ENCODE measurements around the gene SEC31B.

DNA sequence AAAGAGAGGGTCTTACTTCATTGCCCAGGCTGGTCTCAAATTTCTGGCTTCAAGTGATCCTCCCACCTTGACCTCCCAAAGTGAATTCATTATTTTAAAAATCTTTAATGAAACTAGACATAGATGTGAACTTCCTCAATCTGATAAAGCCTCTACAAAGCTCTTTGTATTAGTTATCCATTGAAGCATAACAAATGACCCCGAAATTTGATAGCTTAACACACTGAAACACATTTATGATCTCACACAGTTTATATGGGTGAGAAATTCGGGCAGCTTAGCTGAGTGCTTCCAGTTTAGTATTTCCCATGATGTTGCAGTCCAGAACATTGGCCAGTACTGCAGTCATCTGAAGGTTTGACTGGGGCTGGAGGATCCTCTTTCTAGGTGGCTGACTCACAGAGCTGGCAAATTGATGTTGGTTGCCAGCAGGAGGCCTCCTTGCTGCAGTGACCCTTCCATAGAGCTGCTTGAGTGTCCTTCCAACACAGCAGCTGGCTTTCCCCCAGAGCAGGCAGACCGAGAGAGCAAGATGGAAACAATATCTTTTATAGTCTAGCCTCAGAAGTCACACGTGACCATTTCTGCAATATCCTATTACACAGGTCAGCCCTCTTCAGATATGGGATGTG lies 73.4 kb downstream of the SEC31B start:
- TF ChIP-seq, protein P1, sequence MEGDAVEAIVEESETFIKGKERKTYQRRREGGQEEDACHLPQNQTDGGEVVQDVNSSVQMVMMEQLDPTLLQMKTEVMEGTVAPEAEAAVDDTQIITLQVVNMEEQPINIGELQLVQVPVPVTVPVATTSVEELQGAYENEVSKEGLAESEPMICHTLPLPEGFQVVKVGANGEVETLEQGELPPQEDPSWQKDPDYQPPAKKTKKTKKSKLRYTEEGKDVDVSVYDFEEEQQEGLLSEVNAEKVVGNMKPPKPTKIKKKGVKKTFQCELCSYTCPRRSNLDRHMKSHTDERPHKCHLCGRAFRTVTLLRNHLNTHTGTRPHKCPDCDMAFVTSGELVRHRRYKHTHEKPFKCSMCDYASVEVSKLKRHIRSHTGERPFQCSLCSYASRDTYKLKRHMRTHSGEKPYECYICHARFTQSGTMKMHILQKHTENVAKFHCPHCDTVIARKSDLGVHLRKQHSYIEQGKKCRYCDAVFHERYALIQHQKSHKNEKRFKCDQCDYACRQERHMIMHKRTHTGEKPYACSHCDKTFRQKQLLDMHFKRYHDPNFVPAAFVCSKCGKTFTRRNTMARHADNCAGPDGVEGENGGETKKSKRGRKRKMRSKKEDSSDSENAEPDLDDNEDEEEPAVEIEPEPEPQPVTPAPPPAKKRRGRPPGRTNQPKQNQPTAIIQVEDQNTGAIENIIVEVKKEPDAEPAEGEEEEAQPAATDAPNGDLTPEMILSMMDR (conservative IDR thresholded peaks at IDR 0.05; ENCODE audit: low read depth in 2 of 2): peak in 1 of 2 experiments; percentile 34; a peak in 2 of 4 replicates
- TF ChIP-seq POLR2AphosphoS5 (IDR thresholded peaks at IDR 0.05; ENCODE audit: low read depth) (no peak), EZH2phosphoT487 (IDR thresholded peaks at IDR 0.05; ENCODE audit: unreplicated experiment) (no peak), JUNB (IDR thresholded peaks at IDR 0.05; ENCODE audit: unreplicated experiment) (no peak), EZH2 (IDR thresholded peaks at IDR 0.05; ENCODE audit: low read depth, unreplicated experiment) (no peak)
- TF ChIP-seq, protein P2, sequence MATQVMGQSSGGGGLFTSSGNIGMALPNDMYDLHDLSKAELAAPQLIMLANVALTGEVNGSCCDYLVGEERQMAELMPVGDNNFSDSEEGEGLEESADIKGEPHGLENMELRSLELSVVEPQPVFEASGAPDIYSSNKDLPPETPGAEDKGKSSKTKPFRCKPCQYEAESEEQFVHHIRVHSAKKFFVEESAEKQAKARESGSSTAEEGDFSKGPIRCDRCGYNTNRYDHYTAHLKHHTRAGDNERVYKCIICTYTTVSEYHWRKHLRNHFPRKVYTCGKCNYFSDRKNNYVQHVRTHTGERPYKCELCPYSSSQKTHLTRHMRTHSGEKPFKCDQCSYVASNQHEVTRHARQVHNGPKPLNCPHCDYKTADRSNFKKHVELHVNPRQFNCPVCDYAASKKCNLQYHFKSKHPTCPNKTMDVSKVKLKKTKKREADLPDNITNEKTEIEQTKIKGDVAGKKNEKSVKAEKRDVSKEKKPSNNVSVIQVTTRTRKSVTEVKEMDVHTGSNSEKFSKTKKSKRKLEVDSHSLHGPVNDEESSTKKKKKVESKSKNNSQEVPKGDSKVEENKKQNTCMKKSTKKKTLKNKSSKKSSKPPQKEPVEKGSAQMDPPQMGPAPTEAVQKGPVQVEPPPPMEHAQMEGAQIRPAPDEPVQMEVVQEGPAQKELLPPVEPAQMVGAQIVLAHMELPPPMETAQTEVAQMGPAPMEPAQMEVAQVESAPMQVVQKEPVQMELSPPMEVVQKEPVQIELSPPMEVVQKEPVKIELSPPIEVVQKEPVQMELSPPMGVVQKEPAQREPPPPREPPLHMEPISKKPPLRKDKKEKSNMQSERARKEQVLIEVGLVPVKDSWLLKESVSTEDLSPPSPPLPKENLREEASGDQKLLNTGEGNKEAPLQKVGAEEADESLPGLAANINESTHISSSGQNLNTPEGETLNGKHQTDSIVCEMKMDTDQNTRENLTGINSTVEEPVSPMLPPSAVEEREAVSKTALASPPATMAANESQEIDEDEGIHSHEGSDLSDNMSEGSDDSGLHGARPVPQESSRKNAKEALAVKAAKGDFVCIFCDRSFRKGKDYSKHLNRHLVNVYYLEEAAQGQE (IDR thresholded peaks at IDR 0.05; ENCODE audit: unreplicated experiment): no peak
